H9 (cell line): ENCODE results near the gene CDC16. TPM values are rescaled to one million over a fixed set of nuclear protein-coding genes. Genes with fewer than 3 reads are reported as not detected.

Experiments
- DNase-seq: peaks from one replicate; pipeline ENCODE4 v3.0.0-alpha.2; 2017
- H2AFZ ChIP-seq: one replicate; pipeline ENCODE4 v1.6.1; 2013; ENCODE audit warnings: mild to moderate bottlenecking, low read length, control low read depth, moderate library complexity
- H2AK5ac ChIP-seq: 2 replicates; pipeline ENCODE4 v1.6.1; 2013; ENCODE audit warnings: low read length, control low read depth, mixed read lengths; ENCODE audit not compliant: insufficient read length
- H2BK120ac ChIP-seq: one replicate; pipeline ENCODE4 v1.6.1; 2013; ENCODE audit warnings: low read depth, mild to moderate bottlenecking, low read length, control low read depth, inconsistent platforms; ENCODE audit not compliant: poor library complexity, severe bottlenecking
- H2BK12ac ChIP-seq: 2 replicates; pipeline ENCODE4 v1.6.1; 2013; ENCODE audit warnings: low read length, control low read depth, mixed read lengths, low read depth; ENCODE audit not compliant: insufficient read length
- H2BK15ac ChIP-seq: 2 replicates; pipeline ENCODE4 v1.6.1; 2013; ENCODE audit warnings: low read depth, low read length, control low read depth
- H2BK20ac ChIP-seq: one replicate; pipeline ENCODE4 v1.6.1; 2013; ENCODE audit warnings: low read depth, mild to moderate bottlenecking, low read length, control low read depth, inconsistent platforms; ENCODE audit not compliant: poor library complexity, severe bottlenecking
- H2BK5ac ChIP-seq: 2 replicates; pipeline ENCODE4 v1.6.1; 2013; ENCODE audit warnings: low read length, control low read depth, mixed read lengths; ENCODE audit not compliant: insufficient read length
- H3K14ac ChIP-seq: 2 replicates; pipeline ENCODE4 v1.6.1; 2013; ENCODE audit warnings: low read length, control low read depth; ENCODE audit not compliant: insufficient read depth
- H3K18ac ChIP-seq: 2 replicates; pipeline ENCODE4 v1.6.1; 2013; ENCODE audit warnings: low read depth, mild to moderate bottlenecking, mixed read lengths, low read length, control low read depth; ENCODE audit not compliant: insufficient read length
- H3K23ac ChIP-seq: 2 replicates; pipeline ENCODE4 v1.6.1; 2013; ENCODE audit warnings: low read length, control low read depth, mixed read lengths, low read depth; ENCODE audit not compliant: insufficient read length
- H3K23me2 ChIP-seq: 2 replicates; pipeline ENCODE4 v1.6.1; 2013; ENCODE audit warnings: low read depth, mild to moderate bottlenecking, mixed read lengths, low read length, control low read depth; ENCODE audit not compliant: insufficient read length, poor library complexity, severe bottlenecking
- H3K27ac ChIP-seq: 2 replicates; pipeline ENCODE4 v1.5.1; 2013; ENCODE audit warnings: low read length, control low read depth, mixed read lengths, low read depth; ENCODE audit not compliant: insufficient read length
- H3K27me3 ChIP-seq: 2 replicates; pipeline ENCODE4 v1.6.1; 2013; ENCODE audit warnings: low read length, control low read depth, inconsistent platforms; ENCODE audit not compliant: insufficient read depth
- H3K4ac ChIP-seq: 2 replicates; pipeline ENCODE4 v1.6.1; 2013; ENCODE audit warnings: low read depth, mild to moderate bottlenecking, control low read depth, inconsistent platforms, low read length, moderate library complexity
- H3K4me1 ChIP-seq: 2 replicates; pipeline ENCODE4 v1.6.1; 2013; ENCODE audit warnings: low read length, control low read depth, inconsistent platforms; ENCODE audit not compliant: insufficient read depth
- H3K4me2 ChIP-seq: 2 replicates; pipeline ENCODE4 v1.6.1; 2013; ENCODE audit warnings: low read length, control low read depth, mixed read lengths; ENCODE audit not compliant: insufficient read length, insufficient read depth
- H3K56ac ChIP-seq: 2 replicates; pipeline ENCODE4 v1.6.1; 2013; ENCODE audit warnings: low read depth, mild to moderate bottlenecking, mixed read lengths, low read length, control low read depth; ENCODE audit not compliant: insufficient read length
- H3K79me1 ChIP-seq: 2 replicates; pipeline ENCODE4 v1.6.1; 2013; ENCODE audit warnings: low read depth, mild to moderate bottlenecking, moderate library complexity, low read length, control low read depth, inconsistent platforms; ENCODE audit not compliant: insufficient read depth, poor library complexity, severe bottlenecking
- H3K79me2 ChIP-seq: 2 replicates; pipeline ENCODE4 v1.6.1; 2013; ENCODE audit warnings: low read length, control low read depth, inconsistent platforms; ENCODE audit not compliant: insufficient read depth
- H3K9ac ChIP-seq: 2 replicates; pipeline ENCODE4 v1.6.1; 2013; ENCODE audit warnings: low read length, control low read depth, mixed read lengths; ENCODE audit not compliant: insufficient read length; ENCODE audit errors: extremely low read depth
- H3K9me3 ChIP-seq: one replicate; pipeline ENCODE4 v1.6.1; 2013; ENCODE audit warnings: low read depth, low read length, inconsistent platforms; ENCODE audit not compliant: control insufficient read depth
- H3T11ph ChIP-seq: one replicate; pipeline ENCODE4 v1.6.1; 2013; ENCODE audit warnings: mild to moderate bottlenecking, low read length, control low read depth, inconsistent platforms
- H4K20me1 ChIP-seq: one replicate; pipeline ENCODE4 v1.6.1; 2013; ENCODE audit not compliant: control insufficient read depth, insufficient read length, insufficient read depth
- H4K5ac ChIP-seq: 2 replicates; pipeline ENCODE4 v1.6.1; 2013; ENCODE audit warnings: low read depth, mild to moderate bottlenecking, mixed read lengths, low read length, control low read depth; ENCODE audit not compliant: insufficient read length
- H4K8ac ChIP-seq: replicated peaks from 2 replicates; pipeline ENCODE4 v1.6.1; 2013; ENCODE audit warnings: low read length, control low read depth, mixed read lengths, low read depth; ENCODE audit not compliant: insufficient read length
- H4K91ac ChIP-seq: 2 replicates; pipeline ENCODE4 v1.6.1; 2013; ENCODE audit warnings: low read depth, mild to moderate bottlenecking, moderate library complexity, mixed read lengths, low read length, control low read depth; ENCODE audit not compliant: insufficient read length
- H3K27ac Mint-ChIP-seq, 3 experiments: 2 replicates in 2 of 3; 3 replicates in 1 of 3; pipeline ENCODE4 v1.8.0; 2020 to 2021; ENCODE audit warnings: mixed read lengths in 3 of 3, mild to moderate bottlenecking in 1 of 3, moderate library complexity in 1 of 3
- H3K27me3 Mint-ChIP-seq: 2 replicates; pipeline ENCODE4 v1.8.0; 2021; ENCODE audit warnings: low read depth, mild to moderate bottlenecking, moderate library complexity, mixed read lengths
- H3K36me3 Mint-ChIP-seq, 3 experiments: 2 replicates in 2 of 3; 3 replicates in 1 of 3; pipeline ENCODE4 v1.8.0; 2020 to 2021; ENCODE audit warnings: low read depth in 3 of 3, mixed read lengths in 3 of 3; ENCODE audit not compliant: insufficient read depth in 1 of 3
- H3K4me1 Mint-ChIP-seq, 2 experiments: 2 replicates each; pipeline ENCODE4 v1.8.0; 2020; ENCODE audit warnings: mixed read lengths in 2 of 2
- H3K4me3 Mint-ChIP-seq, 2 experiments: 2 replicates in 1 of 2; 3 replicates in 1 of 2; pipeline ENCODE4 v1.8.0; 2020 to 2021; ENCODE audit warnings: mild to moderate bottlenecking in 2 of 2, mixed read lengths in 2 of 2, moderate library complexity in 1 of 2
- H3K9me3 Mint-ChIP-seq, 2 experiments: 2 replicates in 1 of 2; 3 replicates in 1 of 2; pipeline ENCODE4 v1.8.0; 2020; ENCODE audit warnings: mild to moderate bottlenecking in 2 of 2, mixed read lengths in 2 of 2, moderate library complexity in 1 of 2
- WGBS: extraction: QIAGEN DNeasy Blood & Tissue Kit; methylation state at CpG from one replicate; pipeline ENCODE4 v1.1.7; 2013; ENCODE audit warnings: missing lambda C conversion rate, low lambda C conversion rate, mixed read lengths; ENCODE audit not compliant: insufficient read length; ENCODE audit errors: extremely low coverage; 5-methylcytosine and 5-hydroxymethylcytosine counted together
- total RNA-seq: library from RNA; stranded (reverse); gene quantifications from 2 replicates; pipeline ENCODE4 v1.2.1, GENCODE V29; 2021
- TF ChIP-seq, protein P1 (sequence below): fragments of 200-600 bp; sonication (generic); conservative IDR thresholded peaks from 3 replicates; pipeline ENCODE4 v1.8.0; 2021; ENCODE audit warnings: antibody characterized with exemption, mild to moderate bottlenecking

CDC16 gene
- total RNA-seq, 1 experiment from 2014 or later: 91.9 TPM

DNA sequence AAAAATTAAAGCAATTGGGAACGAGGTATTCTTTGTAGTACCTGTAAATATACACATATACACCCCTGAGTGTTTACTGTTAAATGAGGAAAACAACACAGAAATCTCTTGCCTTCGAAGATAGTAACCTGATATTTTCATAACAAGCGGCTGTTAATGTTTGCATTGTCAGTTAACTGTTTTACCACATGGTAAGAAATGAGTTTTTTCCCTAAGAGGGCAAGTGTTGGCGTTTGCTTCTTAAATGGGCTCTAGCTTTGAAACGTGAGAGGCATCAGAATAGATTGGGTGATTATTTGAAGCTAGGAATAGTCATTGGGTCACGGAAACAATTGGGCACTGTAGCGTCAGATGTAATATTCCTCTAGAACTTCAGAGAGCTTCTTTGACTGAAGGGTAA, 24.7 kb downstream of the CDC16 start:
- Histone ChIP-seq H2AFZ (no peak overlapping the region), H3K14ac (no peak overlapping the region), H2BK120ac (no peak overlapping the region), H3K18ac (no peak overlapping the region), H3K23ac (no peak overlapping the region), H3K9me3 (no peaks in the 10 kb centered on the region), H2BK20ac (no peak overlapping the region), H4K20me1 (no peaks in the 10 kb centered on the region), H3K27me3 (no peaks in the 10 kb centered on the region), H3K4ac (no peak overlapping the region), H2BK5ac (no peak overlapping the region), H3K79me1 (no peaks in the 10 kb centered on the region), H2AK5ac (no peak overlapping the region), H3T11ph (no peak overlapping the region), H3K79me2 (no peaks in the 10 kb centered on the region), H4K8ac (no peak overlapping the region), H3K9ac (no peak overlapping the region), H3K27ac (no peak overlapping the region), H3K4me1 (no peaks in the 10 kb centered on the region), H2BK15ac (no peak overlapping the region), H3K4me2 (no peak overlapping the region), H3K56ac (no peak overlapping the region), H4K5ac (no peak overlapping the region), H4K91ac (no peak overlapping the region), H2BK12ac (no peak overlapping the region), H3K23me2 (no peaks in the 10 kb centered on the region)
- TF ChIP-seq, protein P1, sequence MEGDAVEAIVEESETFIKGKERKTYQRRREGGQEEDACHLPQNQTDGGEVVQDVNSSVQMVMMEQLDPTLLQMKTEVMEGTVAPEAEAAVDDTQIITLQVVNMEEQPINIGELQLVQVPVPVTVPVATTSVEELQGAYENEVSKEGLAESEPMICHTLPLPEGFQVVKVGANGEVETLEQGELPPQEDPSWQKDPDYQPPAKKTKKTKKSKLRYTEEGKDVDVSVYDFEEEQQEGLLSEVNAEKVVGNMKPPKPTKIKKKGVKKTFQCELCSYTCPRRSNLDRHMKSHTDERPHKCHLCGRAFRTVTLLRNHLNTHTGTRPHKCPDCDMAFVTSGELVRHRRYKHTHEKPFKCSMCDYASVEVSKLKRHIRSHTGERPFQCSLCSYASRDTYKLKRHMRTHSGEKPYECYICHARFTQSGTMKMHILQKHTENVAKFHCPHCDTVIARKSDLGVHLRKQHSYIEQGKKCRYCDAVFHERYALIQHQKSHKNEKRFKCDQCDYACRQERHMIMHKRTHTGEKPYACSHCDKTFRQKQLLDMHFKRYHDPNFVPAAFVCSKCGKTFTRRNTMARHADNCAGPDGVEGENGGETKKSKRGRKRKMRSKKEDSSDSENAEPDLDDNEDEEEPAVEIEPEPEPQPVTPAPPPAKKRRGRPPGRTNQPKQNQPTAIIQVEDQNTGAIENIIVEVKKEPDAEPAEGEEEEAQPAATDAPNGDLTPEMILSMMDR: no peak
- Mint-ChIP-seq H3K4me1 (peaks cover 22 to 24% of the 10 kb centered on the region in 2 experiments), H3K4me3 (no peak overlapping the region), H3K27ac (no peak overlapping the region; a peak in 1 of 7 replicates), H3K27me3 (no peaks in the 10 kb centered on the region; the same call in 1 of the 2 replicates), H3K9me3 (no peaks in the 10 kb centered on the region), H3K36me3 (peaks cover 43 to 87% (median 78%) of the 10 kb centered on the region in 3 experiments; a peak in 6 of 7 replicates)
- WGBS: no CpG with 5 or more reads among the region's 7 CpGs
- no peak for DNase-seq
